ENCODE results near the gene FOXP2.

FOXP2 gene

GRCh38 chr7:114662002-114662677 lies 247.5 kb downstream of the FOXP2 start:
- Histone ChIP-seq H3K9ac (no peak overlapping the region), H3K79me2 (no peaks in the 10 kb centered on the region), H3K4me2 (ENCODE audit: low read length) (no peak overlapping the region), H3K27ac (no peak overlapping the region), H3K9me3 (ENCODE audit: control insufficient read depth, low read length) (no peaks in the 10 kb centered on the region), H2AFZ (no peak overlapping the region), H3K4me3 (ENCODE audit: low read depth, low read length) (no peak overlapping the region), H3K27me3 (ENCODE audit: control insufficient read depth, insufficient read depth, low read length) (no peaks in the 10 kb centered on the region), H3K36me3 (ENCODE audit: control insufficient read depth, insufficient read depth, low read length) (no peaks in the 10 kb centered on the region), H3K4me1 (no peaks in the 10 kb centered on the region)
- TF ChIP-seq CTCF (IDR thresholded peaks at IDR 0.05) = no peak

- no peaks in the 10 kb centered on the region for H3K27me3 ChIP-seq (ENCODE audit: control insufficient read depth, insufficient read depth, low read length)
- H3K27ac ChIP-seq = no peak overlapping the region
- no peak overlapping the region for H3K4me2 ChIP-seq (ENCODE audit: low read length)
- H3K9me3 ChIP-seq (ENCODE audit: control insufficient read depth, low read length) = no peaks in the 10 kb centered on the region
- H3K4me3 ChIP-seq (ENCODE audit: low read depth, low read length) = no peak overlapping the region
- H3K4me1 ChIP-seq = no peaks in the 10 kb centered on the region
- TF ChIP-seq CTCF (IDR thresholded peaks at IDR 0.05) = no peak
- no peaks in the 10 kb centered on the region for H3K79me2 ChIP-seq
- H2AFZ ChIP-seq = no peak overlapping the region
- H3K36me3 ChIP-seq (ENCODE audit: control insufficient read depth, insufficient read depth, low read length) = no peaks in the 10 kb centered on the region
- H3K9ac ChIP-seq = no peak overlapping the region
Observed at GRCh38 chr7:114663502-114663901, 248.9 kb downstream of the FOXP2 start.

- Histone ChIP-seq H3K27ac (no peak overlapping the region), H3K36me3 (ENCODE audit: control insufficient read depth, insufficient read depth, low read length) (no peaks in the 10 kb centered on the region), H3K27me3 (ENCODE audit: control insufficient read depth, insufficient read depth, low read length) (no peaks in the 10 kb centered on the region), H3K9ac (no peak overlapping the region), H3K4me3 (ENCODE audit: low read depth, low read length) (no peak overlapping the region), H3K4me2 (ENCODE audit: low read length) (no peak overlapping the region), H3K9me3 (ENCODE audit: control insufficient read depth, low read length) (no peaks in the 10 kb centered on the region), H2AFZ (no peak overlapping the region), H3K79me2 (no peaks in the 10 kb centered on the region), H3K4me1 (no peaks in the 10 kb centered on the region)
- no peak for TF ChIP-seq CTCF (IDR thresholded peaks at IDR 0.05)
Observed at GRCh38 chr7:114670676-114671075, 256.1 kb downstream of the FOXP2 start.

GRCh38 chr7:114671563-114672123 lies 257.0 kb downstream of the FOXP2 start:
- Histone ChIP-seq H3K27me3 (ENCODE audit: control insufficient read depth, insufficient read depth, low read length) (no peaks in the 10 kb centered on the region), H3K9me3 (ENCODE audit: control insufficient read depth, low read length) (no peaks in the 10 kb centered on the region), H2AFZ (no peak overlapping the region)

More at GRCh38 chr7:114671563-114672123, 257.0 kb downstream of the FOXP2 start:
- no peak overlapping the region for H3K4me3 ChIP-seq (ENCODE audit: low read depth, low read length)
- no peaks in the 10 kb centered on the region for H3K79me2 ChIP-seq
- no peaks in the 10 kb centered on the region for H3K4me1 ChIP-seq
- H3K9ac ChIP-seq = no peak overlapping the region
- H3K36me3 ChIP-seq (ENCODE audit: control insufficient read depth, insufficient read depth, low read length) = no peaks in the 10 kb centered on the region
- no peak for TF ChIP-seq CTCF (IDR thresholded peaks at IDR 0.05)
- no peak overlapping the region for H3K27ac ChIP-seq
- H3K4me2 ChIP-seq (ENCODE audit: low read length) = no peak overlapping the region
